OCI-LY1 (cell line): ENCODE results near the gene LPIN3.

Experiments
- CTCF ChIP-seq: fragments of 200-600 bp; sonication (generic), shearing (Covaris generic); IDR thresholded peaks from 2 replicates; pipeline ENCODE4 v1.5.1; 2017; ENCODE audit warnings: mild to moderate bottlenecking, antibody characterized with exemption, low read length, moderate library complexity, mixed read lengths
- EZH2 ChIP-seq: fragments of 200-600 bp; sonication (generic), shearing (Covaris generic); IDR thresholded peaks from 2 replicates; pipeline ENCODE4 v1.8.0; 2017; ENCODE audit warnings: borderline replicate concordance, mixed run types, mild to moderate bottlenecking, antibody characterized with exemption, low read length, moderate library complexity, mixed read lengths

GRCh38 chr20:41382791-41383305, 42.2 kb downstream of the LPIN3 start:
- TF ChIP-seq CTCF (no peak), EZH2 (no peak)
